Astrocyte (in vitro differentiated cells and primary cell): ENCODE results near the gene GJD4. TPM values are rescaled to one million over a fixed set of nuclear protein-coding genes. Genes with fewer than 3 reads are reported as not detected.
A peak's percentile ranks its signal among the peaks of the same experiment; 100 is the strongest.

Experiments used
- DNase-seq: peaks from one replicate; pipeline ENCODE4 v3.0.0-alpha.2; 2010; ENCODE audit warnings: low read depth
- FAIRE-seq: peaks from 2 replicates; lab custom pipeline; 2011; peaks lifted over from hg19 to GRCh38; lab: Jason Lieb, UNC
- H2AFZ ChIP-seq: 2 replicates; pipeline ENCODE4 v1.6.0; 2012; ENCODE audit warnings: low read depth, low read length, inconsistent platforms
- H3K27ac ChIP-seq: 2 replicates; pipeline ENCODE4 v1.5.1; 2011; ENCODE audit warnings: low read depth, low read length, inconsistent platforms
- H3K27me3 ChIP-seq: 2 replicates; pipeline ENCODE4 v1.6.0; 2011; ENCODE audit warnings: low read length, inconsistent platforms; ENCODE audit not compliant: insufficient read depth
- H3K36me3 ChIP-seq: 2 replicates; pipeline ENCODE4 v1.5.1; 2011; ENCODE audit warnings: low read length, inconsistent platforms; ENCODE audit not compliant: insufficient read depth
- H3K4me1 ChIP-seq: 2 replicates; pipeline ENCODE4 v1.5.1; 2011; ENCODE audit warnings: low read length, inconsistent platforms; ENCODE audit not compliant: insufficient read depth
- H3K4me2 ChIP-seq: 2 replicates; pipeline ENCODE4 v1.6.0; 2012; ENCODE audit warnings: low read length, inconsistent platforms
- H3K4me3 ChIP-seq: 2 replicates; pipeline ENCODE4 v1.5.1; 2011; ENCODE audit warnings: low read depth, mild to moderate bottlenecking, low read length, inconsistent platforms; ENCODE audit not compliant: insufficient read depth
- H3K79me2 ChIP-seq: 2 replicates; pipeline ENCODE4 v1.6.0; 2012; ENCODE audit warnings: mild to moderate bottlenecking, low read length, inconsistent platforms; ENCODE audit not compliant: insufficient read depth
- H3K9ac ChIP-seq: 2 replicates; pipeline ENCODE4 v1.6.0; 2012; ENCODE audit warnings: mild to moderate bottlenecking, low read length, inconsistent platforms
- H3K9me3 ChIP-seq: 2 replicates; pipeline ENCODE4 v1.5.1; 2012; ENCODE audit warnings: low read depth, mild to moderate bottlenecking, low read length, inconsistent platforms; ENCODE audit not compliant: insufficient read depth
- H4K20me1 ChIP-seq: 2 replicates; pipeline ENCODE4 v1.6.0; 2012; ENCODE audit warnings: low read length, inconsistent platforms; ENCODE audit not compliant: insufficient read depth
- H3K27ac Mint-ChIP-seq: one replicate; pipeline ENCODE4 v1.8.0; 2021; ENCODE audit warnings: mild to moderate bottlenecking, mixed read lengths; ENCODE audit not compliant: unreplicated experiment
- H3K27me3 Mint-ChIP-seq: one replicate; pipeline ENCODE4 v1.8.0; 2021; ENCODE audit warnings: low read depth, mixed read lengths; ENCODE audit not compliant: unreplicated experiment
- H3K36me3 Mint-ChIP-seq: one replicate; pipeline ENCODE4 v1.8.0; 2021; ENCODE audit warnings: low read depth, mixed read lengths; ENCODE audit not compliant: unreplicated experiment
- H3K4me1 Mint-ChIP-seq: one replicate; pipeline ENCODE4 v1.8.0; 2021; ENCODE audit warnings: low read depth, mixed read lengths; ENCODE audit not compliant: unreplicated experiment
- H3K4me3 Mint-ChIP-seq: one replicate; pipeline ENCODE4 v1.8.0; 2021; ENCODE audit warnings: mild to moderate bottlenecking, moderate library complexity, mixed read lengths; ENCODE audit not compliant: unreplicated experiment
- H3K9me3 Mint-ChIP-seq: one replicate; pipeline ENCODE4 v1.8.0; 2021; ENCODE audit warnings: mild to moderate bottlenecking, mixed read lengths; ENCODE audit not compliant: unreplicated experiment
- CTCF ChIP-seq: IDR thresholded peaks from 2 replicates; pipeline ENCODE4 v1.5.1; 2011; ENCODE audit warnings: low read depth, mild to moderate bottlenecking, inconsistent platforms, low read length, moderate library complexity; ENCODE audit not compliant: insufficient read depth
- EZH2 ChIP-seq: IDR thresholded peaks from 2 replicates; pipeline ENCODE4 v1.6.1; 2012; ENCODE audit warnings: mild to moderate bottlenecking, low read length, inconsistent platforms; ENCODE audit not compliant: insufficient read depth
- total RNA-seq: library from RNA; stranded (reverse); gene quantifications from 2 replicates; pipeline ENCODE4 v1.2.1, GENCODE V29; 2021

Gene GJD4
- total RNA-seq, 1 donor from 2014 or later, result not detected

GRCh38 chr10:35632027-35632426, 26.9 kb downstream of the GJD4 start:
- H3K36me3 Mint-ChIP-seq, result no peaks in the 10 kb centered on the region
- H3K4me1 Mint-ChIP-seq, result peaks cover 9% of the 10 kb centered on the region
- H3K4me3 ChIP-seq, result no peak overlapping the region
- no peak overlapping the region for H3K27ac Mint-ChIP-seq
- H3K27me3 Mint-ChIP-seq, result no peaks in the 10 kb centered on the region
- H3K79me2 ChIP-seq, result no peaks in the 10 kb centered on the region
- no peak overlapping the region for H3K27ac ChIP-seq
- no peak overlapping the region for H3K4me3 Mint-ChIP-seq
- TF ChIP-seq CTCF, result no peak
- no peaks in the 10 kb centered on the region for H3K9me3 ChIP-seq
- H2AFZ ChIP-seq, result no peak overlapping the region
- FAIRE-seq (no peak), DNase-seq (no peak)
- no peaks in the 10 kb centered on the region for H3K36me3 ChIP-seq
- H3K4me1 ChIP-seq, result peaks cover under 1% of the 10 kb centered on the region
- no peak overlapping the region for H3K9ac ChIP-seq
- H4K20me1 ChIP-seq, result no peaks in the 10 kb centered on the region
- H3K4me2 ChIP-seq, result no peak overlapping the region
- H3K9me3 Mint-ChIP-seq, result peaks cover 2% of the 10 kb centered on the region
- H3K27me3 ChIP-seq, result no peaks in the 10 kb centered on the region

- TF ChIP-seq EZH2, result no peak
- TF ChIP-seq CTCF, result no peak
- DNase-seq (no peak), FAIRE-seq (no peak)
- Histone ChIP-seq H3K4me2 (no peak overlapping the region), H3K36me3 (no peaks in the 10 kb centered on the region), H4K20me1 (peaks cover 9% of the 10 kb centered on the region), H2AFZ (no peak overlapping the region), H3K4me1 (peaks cover 9% of the 10 kb centered on the region), H3K4me3 (no peak overlapping the region), H3K27me3 (no peaks in the 10 kb centered on the region), H3K27ac (no peak overlapping the region), H3K9me3 (no peaks in the 10 kb centered on the region), H3K9ac (no peak overlapping the region), H3K79me2 (peaks cover 3% of the 10 kb centered on the region)
- no peaks in the 10 kb centered on the region for H3K9me3 Mint-ChIP-seq
- H3K27ac Mint-ChIP-seq, result no peak overlapping the region
- H3K27me3 Mint-ChIP-seq, result no peaks in the 10 kb centered on the region
- no peak overlapping the region for H3K4me3 Mint-ChIP-seq
- H3K4me1 Mint-ChIP-seq, result peaks cover 15% of the 10 kb centered on the region
- no peaks in the 10 kb centered on the region for H3K36me3 Mint-ChIP-seq
These were observed 28.2 kb downstream of the GJD4 start for GRCh38 chr10:35633006-35633980.

GRCh38 chr10:35635576-35635975, 30.4 kb downstream of the GJD4 start:
- no peak overlapping the region for H3K4me3 Mint-ChIP-seq
- H3K9me3 ChIP-seq, result no peaks in the 10 kb centered on the region
- TF ChIP-seq EZH2 (no peak), CTCF (peak; percentile 90)
- DNase-seq, result peak; percentile 35
- no peak overlapping the region for H3K4me3 ChIP-seq
- no peaks in the 10 kb centered on the region for H3K27me3 Mint-ChIP-seq
- peaks cover 16% of the 10 kb centered on the region for H3K4me1 Mint-ChIP-seq
- peaks cover 12% of the 10 kb centered on the region for H4K20me1 ChIP-seq
- peaks cover 3% of the 10 kb centered on the region for H3K36me3 Mint-ChIP-seq
- H3K9me3 Mint-ChIP-seq, result no peaks in the 10 kb centered on the region
- H3K27ac Mint-ChIP-seq, result no peak overlapping the region
- H2AFZ ChIP-seq, result no peak overlapping the region
- peaks cover 19% of the 10 kb centered on the region for H3K4me1 ChIP-seq
- H3K36me3 ChIP-seq, result no peaks in the 10 kb centered on the region
- no peak overlapping the region for H3K9ac ChIP-seq
- FAIRE-seq, result peak; percentile 80
- H3K79me2 ChIP-seq, result peaks cover 21% of the 10 kb centered on the region
- no peak overlapping the region for H3K27ac ChIP-seq
- peak overlapping the region; percentile 47 for H3K4me2 ChIP-seq
- no peaks in the 10 kb centered on the region for H3K27me3 ChIP-seq
